K562 (cell line): ENCODE data around the gene ASCC3. TPM values are rescaled to one million over a fixed set of nuclear protein-coding genes. Genes with fewer than 3 reads are reported as not detected.

Experiments
- ATAC-seq: fragments of 200-7000 bp; cut with Tn5 transposase; 3 replicates; pipeline ENCODE4 v1.9.1; 2020; ENCODE audit warnings: moderate library complexity
- BruUV-seq: library from RNA; stranded (reverse); fragments of 400-500 nt; replicated peaks from 2 replicates; lab custom pipeline; 2021; lab: Mats Ljungman, UMichigan
- CTCF ChIA-PET: fragments of 300-600 bp; formaldehyde crosslinking; extraction: SDS; loops from one replicate; lab custom pipeline; 2021; ENCODE audit warnings: low intra/inter-chr PET ratio; lab: Yijun Ruan, JAX
- POLR2A ChIA-PET: fragments of 300-600, 350-650 bp; sonication (Branson Sonifier 250); formaldehyde crosslinking; extraction: SDS; loops from one replicate; lab custom pipeline; 2021; ENCODE audit warnings: antibody characterized with exemption, inconsistent platforms; lab: Yijun Ruan, JAX
- DNase-seq, 4 experiments: peaks; one replicate each; pipeline versions ENCODE4 v3.0.0 to v3.0.0-alpha.2; 2011 to 2018; ENCODE audit warnings: low spot score in 3 of 4, mixed read lengths in 3 of 4; ENCODE audit errors: extremely low read depth in 1 of 4
- FAIRE-seq: peaks from 2 replicates; lab custom pipeline; 2011; peaks lifted over from hg19 to GRCh38; lab: Jason Lieb, UNC
- H2AFZ ChIP-seq: 2 replicates; pipeline ENCODE4 v1.6.0; 2011; ENCODE audit warnings: low read depth, low read length, control low read depth, inconsistent platforms
- H3K27ac ChIP-seq: fragments of 200-600 bp; 3 replicates; pipeline ENCODE4 v1.8.0; 2011; ENCODE audit warnings: low read depth, mild to moderate bottlenecking, control low read depth, inconsistent platforms, low read length, moderate library complexity, mixed read lengths; ENCODE audit errors: extremely low read depth
- H3K27me3 ChIP-seq, 2 experiments: fragments of 300-600 bp in 1 of 2; 2 replicates in 1 of 2; 3 replicates in 1 of 2; pipeline versions ENCODE4 v1.6.0 to v1.8.0; 2011; ENCODE audit warnings: inconsistent platforms in 2 of 2, low read length in 2 of 2, mild to moderate bottlenecking in 1 of 2, mixed read lengths in 1 of 2, moderate library complexity in 1 of 2; ENCODE audit not compliant: control insufficient read depth in 2 of 2, insufficient read depth in 2 of 2
- H3K36me3 ChIP-seq: fragments of 300-600 bp; 3 replicates; pipeline ENCODE4 v1.8.0; 2011; ENCODE audit warnings: mild to moderate bottlenecking, low read length, inconsistent platforms; ENCODE audit not compliant: control insufficient read depth, insufficient read depth
- H3K4me1 ChIP-seq, 2 experiments: fragments of 200-600 bp in 1 of 2; replicated peaks in 1 of 2; 2 replicates in 1 of 2; 3 replicates in 1 of 2; pipeline versions ENCODE4 v1.5.1 to v1.8.0; 2011; ENCODE audit warnings: inconsistent platforms in 2 of 2, low read length in 2 of 2, mild to moderate bottlenecking in 1 of 2, mixed read lengths in 1 of 2, moderate library complexity in 1 of 2; ENCODE audit not compliant: control insufficient read depth in 2 of 2, insufficient read depth in 2 of 2
- H3K4me2 ChIP-seq: 2 replicates; pipeline ENCODE4 v1.6.1; 2011; ENCODE audit warnings: low read length, control low read depth, inconsistent platforms, mixed read lengths; ENCODE audit not compliant: insufficient read depth
- H3K4me3 ChIP-seq: fragments of 200-600 bp; sonication (generic), shearing (Covaris generic); 2 replicates; pipeline ENCODE4 v1.5.1; 2016; ENCODE audit warnings: control low read depth, inconsistent platforms
- H3K79me2 ChIP-seq: fragments of 200-600 bp; 3 replicates; pipeline ENCODE4 v1.8.0; 2011; ENCODE audit warnings: low read length, inconsistent platforms; ENCODE audit not compliant: control insufficient read depth, insufficient read depth
- H3K9ac ChIP-seq, 2 experiments: 2 replicates each; pipeline versions ENCODE4 v1.6.0 to v1.6.1; 2011; ENCODE audit warnings: low read depth in 2 of 2, low read length in 2 of 2, control low read depth in 1 of 2, inconsistent platforms in 1 of 2, mild to moderate bottlenecking in 1 of 2, mixed read lengths in 1 of 2; ENCODE audit not compliant: insufficient read depth in 1 of 2
- H3K9me1 ChIP-seq: one replicate; pipeline ENCODE4 v1.6.0; 2011; ENCODE audit warnings: inconsistent platforms, mild to moderate bottlenecking, low read length, moderate library complexity; ENCODE audit not compliant: control insufficient read depth, insufficient read depth
- H3K9me3 ChIP-seq: replicated peaks from 2 replicates; pipeline ENCODE4 v1.5.1; 2011; ENCODE audit warnings: low read depth, low read length, inconsistent platforms; ENCODE audit not compliant: control insufficient read depth, insufficient read depth
- H4K20me1 ChIP-seq: replicated peaks from 2 replicates; pipeline ENCODE4 v1.6.1; 2011; ENCODE audit warnings: low read length, inconsistent platforms, mixed read lengths; ENCODE audit not compliant: control insufficient read depth, insufficient read depth
- BMI1 ChIP-seq: fragments of 150-350 bp; IDR thresholded peaks from 2 replicates; pipeline ENCODE4 v1.6.1; 2014; ENCODE audit warnings: low read length
- GABPA ChIP-seq: fragments of 200-800 bp; sonication (Bioruptor generic); conservative IDR thresholded peaks from 2 replicates; pipeline ENCODE4 v1.6.1; 2016; ENCODE audit warnings: low read depth, missing genetic modification characterization, missing compliant biosample characterization
- GTF2A2 ChIP-seq: IDR thresholded peaks from 2 replicates; pipeline ENCODE4 v1.6.1; 2016; ENCODE audit warnings: mild to moderate bottlenecking, missing genetic modification characterization, missing compliant biosample characterization
- KDM4B ChIP-seq, 2 experiments: fragments of 450-650 bp in 1 of 2; sonication (generic) in 1 of 2; IDR thresholded peaks; 2 replicates each; pipeline ENCODE4 v1.6.1; 2016 to 2017; ENCODE audit warnings: borderline replicate concordance in 2 of 2, antibody characterized with exemption in 1 of 2, low read depth in 1 of 2, mild to moderate bottlenecking in 1 of 2
- NCOA2 ChIP-seq, 2 experiments: fragments of 450-650 bp; IDR thresholded peaks; 2 replicates each; pipeline ENCODE4 v1.6.1; 2018; ENCODE audit warnings: mild to moderate bottlenecking in 2 of 2, moderate library complexity in 1 of 2; ENCODE audit not compliant: partially characterized antibody in 2 of 2
- PHB ChIP-seq: fragments of 250-450 bp; sonication (Bioruptor Pico); IDR thresholded peaks from 2 replicates; pipeline ENCODE4 v1.5.0; 2021
- PRPF4 ChIP-seq: fragments of 200-400 bp; formaldehyde crosslinking; IDR thresholded peaks from one replicate; pipeline ENCODE4 v1.6.1; 2017; ENCODE audit warnings: low read length, low read depth, mild to moderate bottlenecking; ENCODE audit not compliant: insufficient read depth, poor library complexity, severe bottlenecking
- SIN3B ChIP-seq: fragments of 450-650 bp; IDR thresholded peaks from 2 replicates; pipeline ENCODE4 v1.6.1; 2017; ENCODE audit warnings: low read depth, mild to moderate bottlenecking, moderate library complexity
- SMARCC2 ChIP-seq: fragments of 450-650 bp; IDR thresholded peaks from 2 replicates; pipeline ENCODE4 v1.6.1; 2017; ENCODE audit warnings: antibody characterized with exemption, moderate library complexity, mild to moderate bottlenecking, low read depth
- STAT5A ChIP-seq: IDR thresholded peaks from 2 replicates; pipeline ENCODE4 v1.6.1; 2012; ENCODE audit warnings: low read length, inconsistent platforms, borderline replicate concordance
- TCFL5 ChIP-seq: fragments of 250-450 bp; sonication (Bioruptor Pico); conservative IDR thresholded peaks from 2 replicates; pipeline ENCODE4 v1.6.1; 2021; ENCODE audit warnings: mild to moderate bottlenecking, moderate library complexity, matching md5 sums
- ZNF224 ChIP-seq: sonication (generic); formaldehyde crosslinking; IDR thresholded peaks from 2 replicates; pipeline ENCODE4 v1.8.0; 2022; ENCODE audit warnings: mild to moderate bottlenecking, missing genetic modification reagents
- ZNF79 ChIP-seq: fragments of 250-450 bp; sonication (Bioruptor Pico); IDR thresholded peaks from 2 replicates; pipeline ENCODE4 v1.4.0; 2020; ENCODE audit warnings: low read depth, mild to moderate bottlenecking, moderate library complexity
- WGBS: fragments of 100-300 bp; shearing (Covaris generic); methylation state at CpG from one replicate; pipeline ENCODE4 v1.1.6; 2016; ENCODE audit warnings: low coverage, mixed read lengths; ENCODE audit not compliant: insufficient coverage; ENCODE audit errors: missing lambda C conversion rate; 5-methylcytosine and 5-hydroxymethylcytosine counted together
- in situ Hi-C: fragments of 300-500 bp; cut with MboI; formaldehyde crosslinking; loops from 4 replicates; pipeline ENCODE4 v1.15.0; 2018; ENCODE audit warnings: inconsistent platforms, mixed read lengths
- intact Hi-C: fragments of 100-400 bp; cut with micrococcal nuclease; formaldehyde crosslinking; loops from 2 replicates; pipeline ENCODE4 v1.14.2; 2022
- polyA plus RNA-seq, 8 experiments: library from polyadenylated mRNA; depleted of rRNA in 4 of 8; stranded (reverse) in 5 of 8; unstranded in 3 of 8; fragments of >200 nt; fragmentation: Nextera tagmentation in 2 of 8; fragmentation: Illumina TruSeq in 1 of 8; extraction: Ambion mirVana in 2 of 8; extraction: Trizol in 1 of 8; gene quantifications; 2 replicates each; pipeline versions ENCODE4 v1.2.1 to v1.2.3, GENCODE V29; 2011 to 2014; ENCODE audit warnings: inconsistent platforms in 1 of 8, missing spikeins in 1 of 8
- total RNA-seq, 7 experiments: library from RNA; depleted of rRNA in 6 of 7; stranded (reverse); fragments of >200 nt in 6 of 7; fragmentation: Illumina TruSeq in 2 of 7; extraction: Trizol in 2 of 7; gene quantifications; 2 replicates each; pipeline versions ENCODE4 v1.2.1 to v1.2.3, GENCODE V29; 2011 to 2021; ENCODE audit warnings: low replicate concordance in 1 of 7
- TF ChIP-seq, protein P1 (sequence below): fragments of 250-450 bp; sonication (Bioruptor Pico); IDR thresholded peaks from 2 replicates; pipeline ENCODE4 v1.5.0; 2021

ASCC3 gene
- total and polyA plus RNA-seq, 9 of the 15 experiments (the other 6 are each of a cell fraction or from before 2014, with no cell fraction given): 16.1 to 56.1 (median 33.9) TPM

GRCh38 chr6:100671740-100672139 lies 209.4 kb downstream of the ASCC3 start:
- H3K36me3 ChIP-seq: 0 out of 3 replicates have a peak, but pooled peaks cover 2% of the 10 kb centered on the region
- H2AFZ ChIP-seq: no peak overlapping the region
- POLR2A ChIA-PET: no interaction called here
- H3K4me1 ChIP-seq: no peaks in the 10 kb centered on the region
- no peak overlapping the region for H3K4me3 ChIP-seq
- TF ChIP-seq, protein P1, sequence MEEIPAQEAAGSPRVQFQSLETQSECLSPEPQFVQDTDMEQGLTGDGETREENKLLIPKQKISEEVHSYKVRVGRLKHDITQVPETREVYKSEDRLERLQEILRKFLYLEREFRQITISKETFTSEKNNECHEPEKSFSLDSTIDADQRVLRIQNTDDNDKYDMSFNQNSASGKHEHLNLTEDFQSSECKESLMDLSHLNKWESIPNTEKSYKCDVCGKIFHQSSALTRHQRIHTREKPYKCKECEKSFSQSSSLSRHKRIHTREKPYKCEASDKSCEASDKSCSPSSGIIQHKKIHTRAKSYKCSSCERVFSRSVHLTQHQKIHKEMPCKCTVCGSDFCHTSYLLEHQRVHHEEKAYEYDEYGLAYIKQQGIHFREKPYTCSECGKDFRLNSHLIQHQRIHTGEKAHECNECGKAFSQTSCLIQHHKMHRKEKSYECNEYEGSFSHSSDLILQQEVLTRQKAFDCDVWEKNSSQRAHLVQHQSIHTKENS (CRISPR knock-in tag): no peak
- no peak for TF ChIP-seq STAT5A
- no peak for TF ChIP-seq PRPF4
- no peak for TF ChIP-seq GABPA
- TF ChIP-seq SIN3B: no peak
- no peak for TF ChIP-seq BMI1
- no peaks in the 10 kb centered on the region for H3K27me3 ChIP-seq
- H3K9me1 ChIP-seq: no peaks in the 10 kb centered on the region
- BruUV-seq: no TSS peak
- no peaks in the 10 kb centered on the region for H4K20me1 ChIP-seq
- ATAC-seq: no peak
- H3K4me2 ChIP-seq: no peak overlapping the region
- no peak overlapping the region for H3K9ac ChIP-seq
- CTCF ChIA-PET: no interaction called here
- no peak for DNase-seq
- H3K79me2 ChIP-seq: no peaks in the 10 kb centered on the region
- no peaks in the 10 kb centered on the region for H3K9me3 ChIP-seq
- intact Hi-C loops (no loop called here), in situ Hi-C loops (no loop called here)
- no peak overlapping the region for H3K27ac ChIP-seq
- no peak for FAIRE-seq

GRCh38 chr6:100670056-100670455 lies 211.1 kb downstream of the ASCC3 start:
- Histone ChIP-seq H3K36me3 (no peaks in the 10 kb centered on the region), H3K4me1 (no peaks in the 10 kb centered on the region), H3K27ac (no peak overlapping the region), H3K27me3 (no peaks in the 10 kb centered on the region), H2AFZ (no peak overlapping the region), H3K9me3 (no peaks in the 10 kb centered on the region), H3K79me2 (no peaks in the 10 kb centered on the region), H3K4me3 (no peak overlapping the region), H4K20me1 (no peaks in the 10 kb centered on the region), H3K4me2 (no peak overlapping the region), H3K9me1 (no peaks in the 10 kb centered on the region), H3K9ac (no peak overlapping the region)
- in situ Hi-C loops: no loop called here
- ATAC-seq (no peak), DNase-seq (no peak), FAIRE-seq (no peak)
- BruUV-seq: no TSS peak
- intact Hi-C loops: no loop called here
- ChIA-PET CTCF (no interaction called here), POLR2A (no interaction called here)
- WGBS: 97% methylated on average over 2 of the region's 2 CpGs
- TF ChIP-seq PHB (CRISPR knock-in tag) (no peak), KDM4B (IDR thresholded peaks at IDR 0.05; ENCODE audit: borderline replicate concordance in 2 of 2, low read depth in 1 of 2) (no peak), SMARCC2 (no peak), ZNF224 (CRISPR knock-in tag) (no peak), GTF2A2 (tag) (no peak), TCFL5 (CRISPR knock-in tag) (no peak), NCOA2 (IDR thresholded peaks at IDR 0.05; ENCODE audit: partially characterized antibody in 2 of 2) (no peak), ZNF79 (no peak)
